Middle frontal gyrus (tissue), 1 donor: ENCODE results near the gene APOM.

Experiments used
- DNase-seq: peaks from one replicate; pipeline ENCODE4 v3.0.0-alpha.2; 2015; ENCODE audit warnings: low spot score; ENCODE audit errors: extremely low spot score

APOM gene

GRCh38 chr6:31702819-31703716 is 47.4 kb downstream of the APOM start, which contains the start of gene ABHD16A:
TSS of gene ABHD16A (minus strand) at chr6:31703324. CDS start at chr6:31703281, 43 bp downstream.
- DNase-seq: peak; percentile 95

- DNase-seq: no peak
Measured at GRCh38 chr6:31705931-31706330, 50.2 kb downstream of the APOM start.

- DNase-seq: no peak
Measured at GRCh38 chr6:31706599-31706998, 50.9 kb downstream of the APOM start, which contains the start of gene LY6G6F. TSS of gene LY6G6F (plus strand) at chr6:31706866. CDS start at chr6:31706907, 41 bp downstream.

- no peak for DNase-seq
Measured at GRCh38 chr6:31707701-31708100, 52.0 kb downstream of the APOM start.
